Ovary (tissue), 3 donors: ENCODE measurements around the gene KIF5A.
"Not testable (repeated sequence)": the region's sequence is repeated elsewhere in the genome, so short reads cannot be mapped to it uniquely, and the experiment has no call there.

Source experiments
- CTCF ChIP-seq, 3 donors: fragments of 450-650 bp in 2 of 3; fragments of 200-600 bp in 1 of 3; IDR thresholded peaks; one replicate each; pipeline versions ENCODE4 v1.5.1 to v1.8.0; 2016 to 2022; ENCODE audit warnings: antibody characterized with exemption in 3 of 3, mild to moderate bottlenecking in 1 of 3
- POLR2A ChIP-seq: fragments of 450-650 bp; IDR thresholded peaks from one replicate; pipeline ENCODE4 v1.6.1; 2017; ENCODE audit warnings: antibody characterized with exemption, mild to moderate bottlenecking, moderate library complexity
- donor health status: DM: no; HTN: no; CAD: no.

GRCh38 chr12:57507796-57508195, 42.0 kb upstream of the KIF5A start:
- not testable (repeated sequence) for TF ChIP-seq CTCF (IDR thresholded peaks at IDR 0.05); POLR2A
